A204.1 (cell line): ENCODE results near the gene AOC3.
"Not testable (repeated sequence)": the region's sequence is repeated elsewhere in the genome, so short reads cannot be mapped to it uniquely, and the experiment has no call there.

ENCODE experiments used
- FAIRE-seq: peaks from 2 replicates; lab custom pipeline; 2012; peaks lifted over from hg19 to GRCh38; lab: Jason Lieb, UNC

Gene AOC3

GRCh38 chr17:42866631-42867575 lies 15.9 kb downstream of the AOC3 start:
- no peak for FAIRE-seq

DNA sequence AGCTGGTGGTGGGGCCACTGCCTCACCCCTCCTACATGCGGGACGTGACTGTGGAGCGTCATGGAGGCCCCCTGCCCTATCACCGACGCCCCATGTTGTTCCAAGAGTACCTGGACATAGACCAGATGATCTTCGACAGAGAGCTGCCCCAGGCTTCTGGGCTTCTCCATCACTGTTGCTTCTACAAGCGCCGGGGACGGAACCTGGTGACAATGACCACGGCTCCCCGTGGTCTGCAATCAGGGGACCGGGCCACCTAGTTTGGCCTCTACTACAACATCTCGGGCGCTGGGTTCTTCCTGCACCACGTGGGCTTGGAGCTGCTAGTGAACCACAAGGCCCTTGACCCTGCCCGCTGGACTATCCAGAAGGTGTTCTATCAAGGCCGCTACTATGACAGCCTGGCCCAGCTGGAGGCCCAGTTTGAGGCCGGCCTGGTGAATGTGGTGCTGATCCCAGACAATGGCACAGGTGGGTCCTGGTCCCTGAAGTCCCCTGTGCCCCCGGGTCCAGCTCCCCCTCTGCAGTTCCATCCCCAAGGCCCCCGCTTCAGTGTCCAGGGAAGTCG lies 16.8 kb downstream of the AOC3 start:
- not testable (repeated sequence) for FAIRE-seq

- no peak for FAIRE-seq
These were observed 17.3 kb downstream of the AOC3 start for GRCh38 chr17:42868338-42868737.

DNA sequence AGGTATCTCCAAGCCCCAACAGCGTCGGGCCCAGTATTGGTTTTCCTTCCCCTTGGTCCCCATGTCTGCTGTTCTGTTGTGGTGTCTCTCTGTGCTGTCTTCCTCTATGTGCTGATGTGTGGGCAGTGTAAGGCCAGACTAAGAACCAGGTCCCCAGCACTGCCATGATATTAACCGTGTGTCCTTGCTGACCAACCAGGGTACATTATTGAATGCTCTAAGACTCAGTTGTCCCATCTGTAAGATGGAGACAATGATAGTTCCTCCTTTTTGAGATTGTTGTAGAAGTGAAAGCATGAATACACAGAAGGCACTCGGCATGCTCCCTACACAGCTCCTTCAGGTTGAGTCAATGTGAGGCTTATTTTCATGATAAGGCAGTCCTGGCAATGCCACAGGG lies 20.6 kb downstream of the AOC3 start:
- no peak for FAIRE-seq

DNA sequence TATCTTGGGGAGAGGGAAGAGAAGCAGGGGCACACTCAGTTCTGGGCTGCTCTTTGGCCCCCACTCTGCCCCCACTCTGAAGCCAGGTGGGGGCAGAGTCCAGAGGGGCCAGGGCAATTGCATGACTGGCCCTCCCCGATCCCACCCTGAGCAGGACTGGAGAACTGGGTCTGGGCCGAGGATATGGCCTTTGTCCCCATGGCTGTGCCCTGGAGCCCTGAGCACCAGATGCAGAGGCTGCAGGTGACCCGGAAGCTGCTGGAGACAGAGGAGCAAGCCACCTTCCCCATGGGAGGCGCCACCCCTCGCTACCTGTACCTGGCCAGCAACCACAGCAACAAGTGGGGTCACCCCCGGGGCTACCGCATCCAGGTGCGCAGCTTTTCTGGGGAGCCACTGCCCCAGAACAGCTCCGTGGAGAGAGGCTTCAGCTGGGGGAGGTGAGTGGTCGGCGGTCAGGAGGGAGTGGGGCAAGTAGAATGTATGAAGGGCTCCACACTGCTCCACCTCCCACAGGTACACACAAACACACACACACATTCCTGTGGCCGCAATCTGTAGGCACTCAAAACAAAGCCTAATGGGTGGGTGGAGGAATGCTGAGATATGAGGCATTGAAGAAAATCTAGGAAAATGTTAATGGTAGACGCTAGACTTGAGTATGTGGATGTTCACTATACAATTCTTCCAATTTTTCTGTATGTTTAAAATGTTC lies 21.4 kb downstream of the AOC3 start:
- FAIRE-seq, result no peak

DNA sequence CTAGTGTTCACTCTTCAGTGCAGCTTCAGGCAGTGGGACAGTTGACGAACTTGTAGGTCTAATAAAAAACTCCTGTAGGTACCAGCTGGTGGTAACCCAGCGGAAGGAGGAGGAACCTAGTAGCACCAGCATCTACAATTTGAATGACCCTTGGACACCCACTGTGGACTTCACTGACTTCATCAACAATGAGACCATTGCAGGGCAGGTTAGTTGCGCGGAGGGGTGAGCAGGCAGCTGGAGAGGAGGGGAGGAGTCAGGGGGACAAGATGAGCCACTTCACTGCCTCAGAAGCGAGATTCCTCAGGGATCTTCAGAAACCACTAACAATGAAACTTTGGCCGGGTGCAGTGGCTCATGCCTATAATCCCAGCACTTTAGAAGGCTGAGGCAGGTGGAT lies 22.3 kb downstream of the AOC3 start:
- FAIRE-seq, result no peak

DNA sequence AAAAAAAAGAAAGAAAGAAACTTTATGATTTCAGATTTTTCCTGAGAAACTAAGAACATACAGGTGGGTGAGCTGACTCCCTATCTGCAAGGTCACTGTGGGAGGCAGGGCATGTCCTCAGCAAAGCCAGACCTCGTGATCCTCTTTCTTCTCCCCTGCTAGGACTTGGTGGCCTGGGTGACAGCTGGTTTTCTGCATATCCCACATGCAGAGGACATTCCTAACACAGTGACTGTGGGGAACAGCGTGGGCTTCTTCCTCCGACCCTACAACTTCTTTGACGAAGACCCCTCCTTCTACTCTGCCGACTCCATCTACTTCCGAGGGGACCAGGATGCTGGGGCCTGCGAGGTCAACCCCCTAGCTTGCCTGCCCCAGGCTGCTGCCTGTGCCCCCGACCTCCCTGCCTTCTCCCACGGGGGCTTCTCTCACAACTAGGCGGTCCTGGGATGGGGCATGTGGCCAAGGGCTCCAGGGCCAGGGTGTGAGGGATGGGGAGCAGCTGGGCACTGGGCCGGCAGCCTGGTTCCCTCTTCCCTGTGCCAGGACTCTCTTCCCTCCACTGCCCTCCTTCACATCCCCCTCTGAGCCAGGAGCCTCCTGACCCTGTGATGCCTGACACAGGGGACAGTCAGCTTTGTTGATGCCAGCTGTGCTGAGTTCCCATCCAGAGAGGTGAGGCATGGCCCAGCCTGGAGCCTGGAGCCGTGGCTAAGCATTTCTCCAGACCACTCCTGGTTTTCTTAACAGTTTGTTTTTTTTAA lies 23.1 kb downstream of the AOC3 start:
- FAIRE-seq, result not testable (repeated sequence)

- FAIRE-seq, result no peak
These were observed 26.0 kb downstream of the AOC3 start for GRCh38 chr17:42877037-42877436.

DNA sequence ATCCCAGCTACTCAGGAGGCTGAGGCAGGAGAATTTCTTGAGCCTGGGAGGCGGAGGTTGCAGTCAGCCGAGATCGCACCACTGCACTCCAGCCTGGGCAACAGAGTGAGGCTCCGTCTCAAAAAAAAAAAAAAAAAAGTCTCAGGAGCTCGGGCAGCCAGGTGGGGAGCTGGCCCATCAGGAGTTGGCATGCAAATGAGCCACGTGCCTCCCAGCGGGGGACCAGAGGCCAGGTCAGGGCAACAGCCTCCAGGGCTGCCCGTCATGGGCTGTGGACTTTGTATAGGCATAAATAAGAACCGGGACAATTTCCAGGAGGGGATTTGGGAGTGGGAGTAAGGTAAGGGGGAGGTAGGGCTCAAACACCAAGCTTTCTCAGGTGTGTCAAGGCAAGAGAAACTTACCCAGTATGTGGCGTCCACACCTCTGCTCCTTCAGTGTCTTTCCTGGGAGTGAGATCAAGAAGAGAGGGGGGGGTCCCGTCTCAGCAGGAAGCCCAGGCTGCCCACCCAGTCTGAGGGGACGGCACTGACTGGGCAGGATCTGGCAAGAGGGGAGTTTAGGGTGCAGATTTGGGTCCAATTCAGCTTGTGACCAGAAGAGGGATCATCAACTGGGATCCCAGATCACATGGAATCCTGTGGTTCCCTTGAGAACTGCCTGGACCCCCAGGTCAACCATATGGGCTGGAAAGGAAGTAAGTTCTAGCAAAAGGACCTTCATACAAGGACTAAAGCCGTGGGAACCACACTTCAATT lies 27.3 kb downstream of the AOC3 start:
- FAIRE-seq, result no peak

DNA sequence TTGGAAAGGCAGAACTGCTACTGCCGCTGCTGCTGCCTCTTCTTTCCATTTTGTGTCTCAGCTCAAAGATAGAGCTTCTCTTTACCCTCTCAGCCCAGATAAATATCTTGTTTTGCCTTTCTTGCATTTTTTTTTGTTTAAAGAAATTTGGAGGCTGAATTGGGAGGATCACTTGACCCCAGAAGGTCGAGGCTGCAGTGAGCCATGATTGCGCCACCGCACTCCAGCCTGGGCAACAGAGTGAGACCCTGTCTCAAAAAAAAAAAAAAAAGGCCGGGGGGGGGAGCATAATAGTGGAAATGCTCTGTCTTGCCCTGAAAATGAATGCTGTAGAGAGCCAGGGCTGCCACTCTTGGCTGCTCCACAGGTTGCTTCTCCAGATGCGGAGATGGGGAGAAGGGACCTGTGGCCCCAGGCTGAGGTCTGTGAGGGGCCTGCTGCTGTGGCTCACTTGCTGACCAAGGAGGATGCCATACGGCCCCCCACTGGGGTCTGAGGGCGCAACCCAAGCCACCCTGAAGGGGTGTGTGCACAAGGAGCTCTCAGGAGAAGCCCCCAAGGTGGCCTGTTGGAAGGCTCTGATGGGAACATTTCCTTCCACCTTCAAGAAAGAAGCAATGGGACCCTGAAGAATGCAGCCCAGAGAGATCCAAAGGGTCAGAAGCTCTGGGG lies 28.1 kb downstream of the AOC3 start:
- FAIRE-seq, result no peak

- no peak for FAIRE-seq
These were observed 28.6 kb downstream of the AOC3 start for GRCh38 chr17:42879596-42879985.

DNA sequence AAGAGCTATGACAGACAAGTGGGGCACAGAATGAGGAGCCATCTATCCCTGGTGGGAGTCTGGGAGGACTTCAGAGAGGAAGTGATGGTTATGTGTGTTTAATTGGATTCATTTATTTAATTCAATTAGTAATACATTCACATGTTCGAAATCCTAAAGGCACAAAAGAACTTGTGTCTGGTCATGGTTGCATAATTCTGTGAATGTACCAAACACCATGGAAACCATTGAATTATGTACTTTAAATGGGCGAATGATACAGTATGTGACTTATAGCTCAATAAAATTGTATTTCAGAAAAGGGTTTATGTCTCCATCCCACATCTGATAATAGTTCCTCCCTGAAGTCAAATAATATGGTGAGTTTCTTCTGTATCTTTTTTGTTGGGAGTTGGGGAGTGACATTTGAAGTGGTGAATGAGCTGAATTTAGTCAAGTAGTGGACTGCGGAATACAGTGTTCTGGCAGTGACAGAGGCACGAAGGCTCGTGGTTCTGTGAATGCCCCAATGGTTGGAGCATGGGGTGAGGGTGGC lies 29.8 kb downstream of the AOC3 start:
- FAIRE-seq, result no peak

DNA sequence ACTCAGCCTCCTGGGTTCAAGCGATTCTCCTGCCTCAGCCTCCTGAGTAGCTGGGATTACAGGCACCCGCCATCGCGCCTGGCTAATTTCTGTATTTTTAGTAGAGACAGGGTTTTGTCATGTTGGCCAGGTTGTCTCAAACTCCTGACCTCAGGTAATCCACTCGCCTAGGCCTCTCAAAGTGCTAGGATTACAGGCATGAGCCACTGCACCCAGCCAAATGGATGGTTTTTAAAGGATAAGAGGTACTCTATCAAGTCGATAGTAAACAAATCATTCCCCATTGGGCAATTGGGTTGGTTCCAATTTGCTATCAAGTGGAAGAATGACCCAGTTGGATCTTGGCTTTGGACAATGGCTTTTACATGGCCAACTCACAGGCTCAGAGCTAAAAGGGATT lies 30.7 kb downstream of the AOC3 start:
- FAIRE-seq, result not testable (repeated sequence)

DNA sequence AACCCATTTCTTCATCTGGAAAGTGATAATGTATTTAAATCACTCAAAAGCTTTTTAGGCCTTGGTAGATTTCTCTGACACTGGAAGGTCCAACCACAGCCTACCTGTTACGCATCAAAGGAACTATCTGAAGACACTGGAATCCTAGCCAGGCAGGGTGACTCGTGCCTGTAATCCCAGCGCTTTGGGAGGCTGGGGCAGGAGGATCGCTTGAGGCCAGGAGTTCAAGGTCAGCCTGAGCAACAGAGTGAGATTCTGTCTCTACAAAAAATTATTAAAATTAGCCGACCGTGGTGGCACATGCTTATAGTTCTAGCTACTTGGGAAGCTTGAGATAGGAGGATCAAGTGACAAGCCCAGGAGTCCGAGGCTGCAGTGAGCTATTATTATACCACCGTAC lies 31.2 kb downstream of the AOC3 start:
- FAIRE-seq, result no peak

DNA sequence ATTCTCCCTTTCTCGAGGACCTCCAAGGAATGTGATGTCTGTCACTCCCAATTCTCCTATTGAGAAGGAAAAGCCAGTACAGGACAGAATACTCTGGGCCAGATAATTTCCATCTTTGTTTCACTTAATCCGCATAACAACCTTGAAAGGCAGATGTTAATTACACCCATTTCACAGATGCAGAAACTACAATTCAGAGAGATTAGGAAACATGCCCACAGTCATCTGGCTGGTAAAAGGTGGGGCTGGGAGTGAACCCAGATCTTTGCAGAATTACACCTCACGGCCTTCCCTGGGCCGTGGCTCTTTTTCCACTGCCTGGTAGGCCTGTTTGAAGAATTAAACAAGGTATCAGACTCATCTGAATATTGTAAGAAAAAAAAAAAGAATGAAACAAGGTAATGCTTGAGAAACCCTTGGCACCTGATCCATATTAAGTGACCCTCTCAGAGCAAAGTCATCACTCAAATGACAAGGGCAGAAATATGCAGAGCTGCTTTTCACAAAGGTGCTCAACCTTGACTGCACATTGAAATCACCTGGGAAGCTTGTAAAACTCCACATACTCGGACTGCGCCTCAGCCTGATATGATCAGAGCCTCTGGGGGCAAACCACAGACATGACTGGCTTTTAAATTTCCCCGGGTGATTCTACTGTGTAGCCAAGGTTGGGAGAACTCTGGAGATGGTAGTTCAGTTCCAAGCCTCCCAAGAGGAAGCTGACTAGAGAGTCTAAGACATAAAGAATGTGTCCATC lies 33.0 kb downstream of the AOC3 start:
- FAIRE-seq, result no peak

DNA sequence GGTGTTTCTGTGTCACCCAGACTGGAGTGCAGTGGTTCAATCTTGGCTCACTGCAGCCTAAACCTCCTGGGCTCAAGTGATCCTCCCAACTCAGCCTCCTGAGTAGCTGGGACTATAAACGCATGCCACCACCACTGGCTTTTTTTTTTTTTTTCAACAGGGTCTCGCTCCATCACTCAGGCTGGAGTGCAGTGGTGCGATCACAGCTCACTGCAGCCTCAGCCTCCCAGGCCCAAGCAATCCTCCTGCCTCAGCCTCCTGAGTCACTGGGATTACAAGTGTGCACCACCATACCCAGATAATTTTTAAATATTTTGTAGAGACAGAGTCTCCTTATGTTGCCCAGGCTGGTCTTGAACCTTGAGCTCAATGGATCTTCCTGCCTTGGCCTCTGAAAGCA lies 34.8 kb downstream of the AOC3 start:
- not testable (repeated sequence) for FAIRE-seq

GRCh38 chr17:42886283-42887176 lies 35.5 kb downstream of the AOC3 start:
- FAIRE-seq, result no peak

DNA sequence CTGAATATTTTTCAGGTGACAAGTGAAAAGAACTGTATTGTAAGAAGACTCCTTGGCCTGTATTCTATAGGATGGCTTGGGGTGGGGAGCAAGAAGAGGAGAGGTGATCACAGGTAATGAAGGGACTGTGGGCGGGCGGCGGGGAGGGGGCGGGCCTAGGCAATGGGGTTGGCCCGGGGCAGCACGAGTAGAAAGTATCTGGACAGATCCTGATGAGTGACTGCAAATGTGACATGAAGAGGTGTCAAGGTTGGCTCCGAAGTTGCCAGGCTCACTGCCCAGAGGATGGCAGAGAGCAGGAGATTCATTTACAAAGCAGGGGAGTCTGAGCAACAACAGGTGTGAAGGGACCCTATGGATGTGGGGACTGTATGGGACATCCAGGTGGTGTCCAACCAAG lies 38.8 kb downstream of the AOC3 start:
- no peak for FAIRE-seq

DNA sequence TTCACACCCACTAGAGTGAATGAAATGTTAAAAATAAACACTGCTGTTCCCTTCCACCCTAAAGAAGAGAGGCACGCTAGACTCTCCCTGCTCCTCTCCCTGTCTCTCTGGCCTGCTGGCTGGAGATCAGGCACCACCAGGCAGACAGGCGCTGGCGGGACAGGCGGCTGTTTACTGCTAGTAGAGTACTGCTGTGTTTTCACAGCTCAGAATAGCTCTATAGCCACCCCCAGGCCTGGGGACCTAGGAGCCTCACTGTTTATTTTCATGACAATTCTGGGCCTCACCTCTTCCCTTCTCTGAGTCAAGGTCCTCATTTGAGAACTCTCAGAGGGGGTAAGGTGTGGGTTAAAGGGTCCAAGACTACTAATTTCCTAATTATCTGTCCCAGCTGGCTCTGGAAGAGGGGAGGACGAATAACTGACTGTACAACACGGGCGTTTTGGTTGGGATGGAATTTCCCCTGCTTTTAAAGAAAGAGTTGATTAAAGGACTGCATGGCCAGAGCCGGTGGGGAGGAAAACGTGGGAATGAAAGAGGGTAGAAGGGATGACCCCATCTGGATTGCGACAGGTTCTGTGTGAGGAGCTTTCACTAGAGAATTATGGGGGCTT lies 40.6 kb downstream of the AOC3 start:
- no peak for FAIRE-seq
